K562 (cell line): Measurements from ENCODE around the gene ERAP2. TPM values are rescaled to one million over a fixed set of nuclear protein-coding genes. Genes with fewer than 3 reads are reported as not detected.

Experiments used
- ATAC-seq: fragments of 200-7000 bp; cut with Tn5 transposase; 3 replicates; pipeline ENCODE4 v1.9.1; 2020; ENCODE audit warnings: moderate library complexity
- BruUV-seq: library from RNA; stranded (reverse); fragments of 400-500 nt; replicated peaks from 2 replicates; lab custom pipeline; 2021; lab: Mats Ljungman, UMichigan
- CTCF ChIA-PET: fragments of 300-600 bp; formaldehyde crosslinking; extraction: SDS; loops from one replicate; lab custom pipeline; 2021; ENCODE audit warnings: low intra/inter-chr PET ratio; lab: Yijun Ruan, JAX
- POLR2A ChIA-PET: fragments of 300-600, 350-650 bp; sonication (Branson Sonifier 250); formaldehyde crosslinking; extraction: SDS; loops from one replicate; lab custom pipeline; 2021; ENCODE audit warnings: antibody characterized with exemption, inconsistent platforms; lab: Yijun Ruan, JAX
- DNase-seq, 4 experiments: peaks; one replicate each; pipeline versions ENCODE4 v3.0.0 to v3.0.0-alpha.2; 2011 to 2018; ENCODE audit warnings: low spot score in 3 of 4, mixed read lengths in 3 of 4; ENCODE audit errors: extremely low read depth in 1 of 4
- FAIRE-seq: peaks from 2 replicates; lab custom pipeline; 2011; peaks lifted over from hg19 to GRCh38; lab: Jason Lieb, UNC
- H2AFZ ChIP-seq: 2 replicates; pipeline ENCODE4 v1.6.0; 2011; ENCODE audit warnings: low read depth, low read length, control low read depth, inconsistent platforms
- H3K27ac ChIP-seq: fragments of 200-600 bp; 3 replicates; pipeline ENCODE4 v1.8.0; 2011; ENCODE audit warnings: low read depth, mild to moderate bottlenecking, control low read depth, inconsistent platforms, low read length, moderate library complexity, mixed read lengths; ENCODE audit errors: extremely low read depth
- H3K27me3 ChIP-seq, 2 experiments: fragments of 300-600 bp in 1 of 2; 2 replicates in 1 of 2; 3 replicates in 1 of 2; pipeline versions ENCODE4 v1.6.0 to v1.8.0; 2011; ENCODE audit warnings: inconsistent platforms in 2 of 2, low read length in 2 of 2, mild to moderate bottlenecking in 1 of 2, mixed read lengths in 1 of 2, moderate library complexity in 1 of 2; ENCODE audit not compliant: control insufficient read depth in 2 of 2, insufficient read depth in 2 of 2
- H3K36me3 ChIP-seq: fragments of 300-600 bp; 3 replicates; pipeline ENCODE4 v1.8.0; 2011; ENCODE audit warnings: mild to moderate bottlenecking, low read length, inconsistent platforms; ENCODE audit not compliant: control insufficient read depth, insufficient read depth
- H3K4me1 ChIP-seq, 2 experiments: fragments of 200-600 bp in 1 of 2; replicated peaks in 1 of 2; 2 replicates in 1 of 2; 3 replicates in 1 of 2; pipeline versions ENCODE4 v1.5.1 to v1.8.0; 2011; ENCODE audit warnings: inconsistent platforms in 2 of 2, low read length in 2 of 2, mild to moderate bottlenecking in 1 of 2, mixed read lengths in 1 of 2, moderate library complexity in 1 of 2; ENCODE audit not compliant: control insufficient read depth in 2 of 2, insufficient read depth in 2 of 2
- H3K4me2 ChIP-seq: 2 replicates; pipeline ENCODE4 v1.6.1; 2011; ENCODE audit warnings: low read length, control low read depth, inconsistent platforms, mixed read lengths; ENCODE audit not compliant: insufficient read depth
- H3K4me3 ChIP-seq: fragments of 200-600 bp; sonication (generic), shearing (Covaris generic); 2 replicates; pipeline ENCODE4 v1.5.1; 2016; ENCODE audit warnings: control low read depth, inconsistent platforms
- H3K79me2 ChIP-seq: fragments of 200-600 bp; 3 replicates; pipeline ENCODE4 v1.8.0; 2011; ENCODE audit warnings: low read length, inconsistent platforms; ENCODE audit not compliant: control insufficient read depth, insufficient read depth
- H3K9ac ChIP-seq, 2 experiments: 2 replicates each; pipeline versions ENCODE4 v1.6.0 to v1.6.1; 2011; ENCODE audit warnings: low read depth in 2 of 2, low read length in 2 of 2, control low read depth in 1 of 2, inconsistent platforms in 1 of 2, mild to moderate bottlenecking in 1 of 2, mixed read lengths in 1 of 2; ENCODE audit not compliant: insufficient read depth in 1 of 2
- H3K9me1 ChIP-seq: one replicate; pipeline ENCODE4 v1.6.0; 2011; ENCODE audit warnings: inconsistent platforms, mild to moderate bottlenecking, low read length, moderate library complexity; ENCODE audit not compliant: control insufficient read depth, insufficient read depth
- H3K9me3 ChIP-seq: replicated peaks from 2 replicates; pipeline ENCODE4 v1.5.1; 2011; ENCODE audit warnings: low read depth, low read length, inconsistent platforms; ENCODE audit not compliant: control insufficient read depth, insufficient read depth
- H4K20me1 ChIP-seq: replicated peaks from 2 replicates; pipeline ENCODE4 v1.6.1; 2011; ENCODE audit warnings: low read length, inconsistent platforms, mixed read lengths; ENCODE audit not compliant: control insufficient read depth, insufficient read depth
- ASH1L ChIP-seq: fragments of 450-650 bp; IDR thresholded peaks from 2 replicates; pipeline ENCODE4 v1.6.1; 2018; ENCODE audit warnings: borderline replicate concordance, mild to moderate bottlenecking, low read depth; ENCODE audit not compliant: partially characterized antibody
- BRD9 ChIP-seq: fragments of 450-650 bp; IDR thresholded peaks from 2 replicates; pipeline ENCODE4 v1.6.1; 2018; ENCODE audit warnings: low read depth; ENCODE audit not compliant: partially characterized antibody
- CEBPB ChIP-seq: fragments of 450-650 bp; IDR thresholded peaks from 2 replicates; pipeline ENCODE4 v1.6.1; 2016; ENCODE audit warnings: missing genetic modification characterization, missing compliant biosample characterization
- CEBPG ChIP-seq, 3 experiments: fragments of 200-800 bp in 1 of 3; sonication (Bioruptor generic) in 1 of 3; sonication (generic) in 1 of 3; formaldehyde crosslinking in 1 of 3; IDR thresholded peaks in 2 of 3; conservative IDR thresholded peaks in 1 of 3; 2 replicates each; pipeline versions ENCODE4 v1.6.1 to v1.8.0; 2016 to 2022; ENCODE audit warnings: missing compliant biosample characterization in 2 of 3, missing genetic modification characterization in 2 of 3, mild to moderate bottlenecking in 1 of 3, missing genetic modification reagents in 1 of 3
- DNMT1 ChIP-seq: fragments of 450-650 bp; IDR thresholded peaks from 2 replicates; pipeline ENCODE4 v1.6.1; 2016; ENCODE audit warnings: antibody characterized with exemption, mild to moderate bottlenecking
- DPF2 ChIP-seq: fragments of 450-650 bp; IDR thresholded peaks from 2 replicates; pipeline ENCODE4 v1.6.1; 2016
- FUS ChIP-seq: fragments of 200-400 bp; formaldehyde crosslinking; optimal IDR thresholded peaks from 2 replicates; pipeline ENCODE3; 2017; ENCODE audit warnings: low read depth, low read length
- NFE2 ChIP-seq: IDR thresholded peaks from 2 replicates; pipeline ENCODE4 v1.6.1; 2014; ENCODE audit warnings: antibody characterized with exemption, low read depth
- NFIC ChIP-seq: fragments of 450-650 bp; IDR thresholded peaks from 2 replicates; pipeline ENCODE4 v1.6.1; 2017; ENCODE audit warnings: mild to moderate bottlenecking, inconsistent platforms
- POLR2H ChIP-seq: IDR thresholded peaks from 2 replicates; pipeline ENCODE4 v1.6.1; 2016; ENCODE audit warnings: missing genetic modification characterization, low read depth, mild to moderate bottlenecking, control low read depth, missing compliant biosample characterization, moderate library complexity
- SMARCE1 ChIP-seq: fragments of 450-650 bp; IDR thresholded peaks from 2 replicates; pipeline ENCODE4 v1.7.1; 2016; ENCODE audit warnings: mild to moderate bottlenecking
- ZNF77 ChIP-seq: fragments of 250-450 bp; sonication (Bioruptor Pico); IDR thresholded peaks from 2 replicates; pipeline ENCODE4 v1.5.0; 2020
- ZSCAN29 ChIP-seq: fragments of 450-650 bp; IDR thresholded peaks from 2 replicates; pipeline ENCODE4 v1.6.1; 2017
- WGBS: fragments of 100-300 bp; shearing (Covaris generic); methylation state at CpG from one replicate; pipeline ENCODE4 v1.1.6; 2016; ENCODE audit warnings: low coverage, mixed read lengths; ENCODE audit not compliant: insufficient coverage; ENCODE audit errors: missing lambda C conversion rate; 5-methylcytosine and 5-hydroxymethylcytosine counted together
- in situ Hi-C: fragments of 300-500 bp; cut with MboI; formaldehyde crosslinking; loops from 4 replicates; pipeline ENCODE4 v1.15.0; 2018; ENCODE audit warnings: inconsistent platforms, mixed read lengths
- intact Hi-C: fragments of 100-400 bp; cut with micrococcal nuclease; formaldehyde crosslinking; loops from 2 replicates; pipeline ENCODE4 v1.14.2; 2022
- polyA plus RNA-seq, 8 experiments: library from polyadenylated mRNA; depleted of rRNA in 4 of 8; stranded (reverse) in 5 of 8; unstranded in 3 of 8; fragments of >200 nt; fragmentation: Nextera tagmentation in 2 of 8; fragmentation: Illumina TruSeq in 1 of 8; extraction: Ambion mirVana in 2 of 8; extraction: Trizol in 1 of 8; gene quantifications; 2 replicates each; pipeline versions ENCODE4 v1.2.1 to v1.2.3, GENCODE V29; 2011 to 2014; ENCODE audit warnings: inconsistent platforms in 1 of 8, missing spikeins in 1 of 8
- total RNA-seq, 7 experiments: library from RNA; depleted of rRNA in 6 of 7; stranded (reverse); fragments of >200 nt in 6 of 7; fragmentation: Illumina TruSeq in 2 of 7; extraction: Trizol in 2 of 7; gene quantifications; 2 replicates each; pipeline versions ENCODE4 v1.2.1 to v1.2.3, GENCODE V29; 2011 to 2021; ENCODE audit warnings: low replicate concordance in 1 of 7
- TF ChIP-seq, protein P1 (sequence below): fragments of 250-450 bp; sonication (Bioruptor Pico); IDR thresholded peaks from 2 replicates; pipeline ENCODE4 v1.4.0; 2020; ENCODE audit warnings: mild to moderate bottlenecking, moderate library complexity, borderline replicate concordance

Gene ERAP2
- total and polyA plus RNA-seq, 9 of the 15 experiments (the other 6 are each of a cell fraction or from before 2014, with no cell fraction given), result 0.93 to 4.0 (median 2.1) TPM

DNA sequence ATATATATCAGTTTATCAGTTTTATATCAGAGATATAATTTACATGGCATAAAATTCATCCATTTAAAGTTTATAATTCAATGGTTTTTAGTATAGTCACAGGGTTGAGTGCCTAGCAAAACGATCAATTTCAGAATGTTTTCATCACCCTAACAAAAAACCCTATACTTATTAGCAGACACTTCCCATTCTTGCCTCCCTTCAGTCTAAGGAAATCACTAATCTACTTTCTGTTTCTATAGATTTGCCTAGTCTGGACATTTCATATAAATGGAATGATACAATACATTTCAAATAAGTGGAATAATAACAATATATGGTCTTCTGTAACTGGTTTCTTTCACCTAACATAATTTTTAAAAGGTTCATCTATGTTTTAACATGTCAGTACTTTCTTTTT, 50.0 kb downstream of the ERAP2 start:
- no peaks in the 10 kb centered on the region for H3K36me3 ChIP-seq
- no peaks in the 10 kb centered on the region for H3K9me1 ChIP-seq
- intact Hi-C loops (no loop called here), in situ Hi-C loops (no loop called here)
- peaks cover 15 to 28% of the 10 kb centered on the region in 2 experiments for H3K4me1 ChIP-seq
- DNase-seq, result no peak
- no peak for FAIRE-seq
- H3K9ac ChIP-seq, result no peak overlapping the region
- no peak for ATAC-seq
- H4K20me1 ChIP-seq, result no peaks in the 10 kb centered on the region
- H3K4me2 ChIP-seq, result no peak overlapping the region
- no peak overlapping the region for H2AFZ ChIP-seq
- no peaks in the 10 kb centered on the region for H3K27me3 ChIP-seq
- POLR2A ChIA-PET, result no interaction called here
- no peaks in the 10 kb centered on the region for H3K79me2 ChIP-seq
- H3K27ac ChIP-seq, result no peak overlapping the region
- no peak for TF ChIP-seq DNMT1
- no peak for TF ChIP-seq ZSCAN29
- no peak for TF ChIP-seq DPF2
- TF ChIP-seq BRD9, result no peak
- no peak for TF ChIP-seq NFE2
- TF ChIP-seq ASH1L, result no peak
- no peaks in the 10 kb centered on the region for H3K9me3 ChIP-seq
- no TSS peak for BruUV-seq
- CTCF ChIA-PET, result no interaction called here
- no peak overlapping the region for H3K4me3 ChIP-seq
- 24% methylated on average over 1 of the region's 1 CpG for WGBS

DNA sequence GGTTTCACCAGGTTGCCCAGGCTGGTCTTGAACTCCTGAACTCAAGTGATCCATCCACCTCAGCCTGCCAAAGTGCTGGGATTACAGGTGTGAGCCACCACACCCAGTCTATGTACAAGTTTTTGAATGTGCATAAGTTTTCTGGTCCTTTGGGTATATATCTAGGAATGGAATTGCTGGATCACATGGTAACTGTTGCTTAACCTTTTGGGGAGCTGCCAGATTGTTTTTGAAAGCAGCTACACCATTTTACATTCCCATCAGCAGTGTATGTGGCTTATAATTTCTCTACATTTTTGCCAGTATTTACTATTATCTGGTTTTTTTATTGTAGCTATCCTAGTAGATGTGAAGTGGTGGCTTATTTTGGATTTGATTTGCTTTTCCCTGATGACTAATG, 50.7 kb downstream of the ERAP2 start:
- intact Hi-C loops, result no loop called here
- TF ChIP-seq ZNF77 (no peak), CEBPG (CRISPR knock-in tag; IDR thresholded peaks at IDR 0.05) (no peak), CEBPG (tag; conservative IDR thresholded peaks at IDR 0.05 in 1 of 2, IDR thresholded peaks at IDR 0.05 in 1 of 2) (0 out of 4 replicates have a peak, but pooled peaks of 1 of the 2 experiments have one; percentile 18), FUS (no peak), SMARCE1 (no peak), NFIC (peak; percentile 37; the same call in 1 of the 2 replicates), DPF2 (no peak), POLR2H (tag) (no peak), CEBPB (tag) (peak; percentile 68)
- TF ChIP-seq, protein P1, sequence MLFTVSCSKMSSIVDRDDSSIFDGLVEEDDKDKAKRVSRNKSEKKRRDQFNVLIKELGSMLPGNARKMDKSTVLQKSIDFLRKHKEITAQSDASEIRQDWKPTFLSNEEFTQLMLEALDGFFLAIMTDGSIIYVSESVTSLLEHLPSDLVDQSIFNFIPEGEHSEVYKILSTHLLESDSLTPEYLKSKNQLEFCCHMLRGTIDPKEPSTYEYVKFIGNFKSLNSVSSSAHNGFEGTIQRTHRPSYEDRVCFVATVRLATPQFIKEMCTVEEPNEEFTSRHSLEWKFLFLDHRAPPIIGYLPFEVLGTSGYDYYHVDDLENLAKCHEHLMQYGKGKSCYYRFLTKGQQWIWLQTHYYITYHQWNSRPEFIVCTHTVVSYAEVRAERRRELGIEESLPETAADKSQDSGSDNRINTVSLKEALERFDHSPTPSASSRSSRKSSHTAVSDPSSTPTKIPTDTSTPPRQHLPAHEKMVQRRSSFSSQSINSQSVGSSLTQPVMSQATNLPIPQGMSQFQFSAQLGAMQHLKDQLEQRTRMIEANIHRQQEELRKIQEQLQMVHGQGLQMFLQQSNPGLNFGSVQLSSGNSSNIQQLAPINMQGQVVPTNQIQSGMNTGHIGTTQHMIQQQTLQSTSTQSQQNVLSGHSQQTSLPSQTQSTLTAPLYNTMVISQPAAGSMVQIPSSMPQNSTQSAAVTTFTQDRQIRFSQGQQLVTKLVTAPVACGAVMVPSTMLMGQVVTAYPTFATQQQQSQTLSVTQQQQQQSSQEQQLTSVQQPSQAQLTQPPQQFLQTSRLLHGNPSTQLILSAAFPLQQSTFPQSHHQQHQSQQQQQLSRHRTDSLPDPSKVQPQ, result no peak

More for the DNA sequence above, 50.7 kb downstream of the ERAP2 start:
- FAIRE-seq, result no peak
- ChIA-PET CTCF (no interaction called here), POLR2A (interaction anchor here (0.6 kb wide), 1 partner anchor 239 kb away, joined by 3 read pairs; no protein-coding TSS in a partner anchor)
- peaks cover 15 to 34% of the 10 kb centered on the region in 2 experiments for H3K4me1 ChIP-seq
- ATAC-seq, result no peak
- DNase-seq, result no peak
- no peaks in the 10 kb centered on the region for H3K9me1 ChIP-seq
- no peaks in the 10 kb centered on the region for H3K36me3 ChIP-seq
- in situ Hi-C loops, result no loop called here
- no TSS peak for BruUV-seq
- H3K79me2 ChIP-seq, result no peaks in the 10 kb centered on the region
- H3K4me3 ChIP-seq, result no peak overlapping the region
- H3K27me3 ChIP-seq, result no peaks in the 10 kb centered on the region
- no peak overlapping the region for H3K4me2 ChIP-seq
- no peak overlapping the region for H3K9ac ChIP-seq
- H3K27ac ChIP-seq, result no peak overlapping the region
- H3K9me3 ChIP-seq, result no peaks in the 10 kb centered on the region
- H2AFZ ChIP-seq, result no peak overlapping the region
- H4K20me1 ChIP-seq, result no peaks in the 10 kb centered on the region
